Measurements from ENCODE around the gene CACNB4.

Gene CACNB4

GRCh38 chr2:151843691-151844061 lies 255.2 kb downstream of the CACNB4 start:
- no peak for DNase-seq

- no peak for DNase-seq
Observed at GRCh38 chr2:151842830-151843690, 255.8 kb downstream of the CACNB4 start.

GRCh38 chr2:151841047-151841424 lies 257.8 kb downstream of the CACNB4 start:
- DNase-seq, result no peak

- DNase-seq, result no peak
Observed at GRCh38 chr2:151840216-151841046, 258.4 kb downstream of the CACNB4 start.

- no peak for DNase-seq
Observed at GRCh38 chr2:151837926-151838325, 260.9 kb downstream of the CACNB4 start.

- DNase-seq, result no peak
Observed at GRCh38 chr2:151833984-151834383, 264.9 kb downstream of the CACNB4 start.

GRCh38 chr2:151830961-151831360 lies 267.9 kb downstream of the CACNB4 start:
- DNase-seq, result no peak

GRCh38 chr2:151828890-151829324 lies 269.9 kb downstream of the CACNB4 start:
- DNase-seq, result no peak

GRCh38 chr2:151828143-151828889 lies 270.5 kb downstream of the CACNB4 start, which contains the start of gene ARL5A:
Gene ARL5A (minus strand): TSS chr2:151828421. CDS start chr2:151828176, 245 bp downstream.
- DNase-seq, result peak; percentile 82

GRCh38 chr2:151827564-151828142 lies 271.2 kb downstream of the CACNB4 start:
- DNase-seq, result no peak

GRCh38 chr2:151826737-151827157 lies 272.1 kb downstream of the CACNB4 start:
- no peak for DNase-seq

- no peak for DNase-seq
Observed at GRCh38 chr2:151824886-151825285, 274.0 kb downstream of the CACNB4 start.

GRCh38 chr2:151823651-151824050 lies 275.2 kb downstream of the CACNB4 start:
- no peak for DNase-seq

GRCh38 chr2:151819920-151820319 lies 278.9 kb downstream of the CACNB4 start:
- DNase-seq, result no peak

GRCh38 chr2:151817929-151818328 lies 280.9 kb downstream of the CACNB4 start:
- DNase-seq, result no peak

- no peak for DNase-seq
Observed at GRCh38 chr2:151816843-151817242, 282.0 kb downstream of the CACNB4 start.

GRCh38 chr2:151815821-151816489 lies 282.9 kb downstream of the CACNB4 start:
- no peak for DNase-seq

- DNase-seq, result no peak
Observed at GRCh38 chr2:151810489-151810888, 288.4 kb downstream of the CACNB4 start.

- DNase-seq, result no peak
Observed at GRCh38 chr2:151809073-151809383, 289.8 kb downstream of the CACNB4 start.

- no peak for DNase-seq
Observed at GRCh38 chr2:151808258-151809072, 290.4 kb downstream of the CACNB4 start.

GRCh38 chr2:151805961-151806360 lies 292.9 kb downstream of the CACNB4 start:
- no peak for DNase-seq
